GM23338 (cell line): Measurements from ENCODE around the gene GRID1. TPM values are rescaled to one million over a fixed set of nuclear protein-coding genes. Genes with fewer than 3 reads are reported as not detected.

Experiments
- ATAC-seq: fragments of 200-7000 bp; cut with Tn5 transposase; 3 replicates; pipeline ENCODE4 v1.9.1; 2020
- DNase-seq: peaks from one replicate; pipeline ENCODE4 v3.0.0-alpha.2; 2015; ENCODE audit warnings: low spot score
- H2AFZ ChIP-seq: fragments of 200-600 bp; sonication (generic); 2 replicates; pipeline ENCODE4 v1.8.0; 2016; ENCODE audit warnings: antibody characterized with exemption, mild to moderate bottlenecking, moderate library complexity
- H3F3A ChIP-seq: fragments of 200-600 bp; sonication (generic); replicated peaks from 2 replicates; pipeline ENCODE4 v1.8.0; 2017; ENCODE audit warnings: antibody characterized with exemption, mixed run types, low read depth
- H3K27ac ChIP-seq: fragments of 200-600 bp; sonication (generic); 2 replicates; pipeline ENCODE4 v1.6.1; 2016; ENCODE audit warnings: low read depth
- H3K27me3 ChIP-seq: fragments of 200-600 bp; sonication (generic); 2 replicates; pipeline ENCODE4 v1.8.0; 2016; ENCODE audit warnings: mild to moderate bottlenecking, mixed run types, moderate library complexity; ENCODE audit not compliant: insufficient read depth
- H3K36me3 ChIP-seq: fragments of 200-600 bp; sonication (generic); 2 replicates; pipeline ENCODE4 v1.8.0; 2016; ENCODE audit warnings: mild to moderate bottlenecking; ENCODE audit not compliant: insufficient read depth
- H3K4me1 ChIP-seq: fragments of 200-600 bp; sonication (generic); 2 replicates; pipeline ENCODE4 v1.8.0; 2016; ENCODE audit warnings: mild to moderate bottlenecking, moderate library complexity; ENCODE audit not compliant: insufficient read depth
- H3K4me2 ChIP-seq: fragments of 200-600 bp; sonication (generic); 2 replicates; pipeline ENCODE4 v1.7.1; 2017; ENCODE audit warnings: mixed run types
- H3K4me3 ChIP-seq: fragments of 200-600 bp; sonication (generic); 2 replicates; pipeline ENCODE4 v1.6.1; 2016; ENCODE audit warnings: mixed run types
- H3K79me2 ChIP-seq: fragments of 200-600 bp; sonication (generic); replicated peaks from 2 replicates; pipeline ENCODE4 v1.8.0; 2017; ENCODE audit warnings: mild to moderate bottlenecking; ENCODE audit not compliant: insufficient read depth
- H3K9me2 ChIP-seq: fragments of 200-600 bp; sonication (generic); 2 replicates; pipeline ENCODE4 v1.8.0; 2017; ENCODE audit not compliant: insufficient read depth
- H4K20me1 ChIP-seq: fragments of 200-600 bp; sonication (generic); replicated peaks from 2 replicates; pipeline ENCODE4 v1.8.0; 2017; ENCODE audit warnings: mild to moderate bottlenecking; ENCODE audit not compliant: insufficient read depth
- H3K27ac Mint-ChIP-seq: 2 replicates; pipeline ENCODE4 v1.8.0; 2020; ENCODE audit warnings: inconsistent platforms, mild to moderate bottlenecking, moderate library complexity, mixed read lengths
- H3K27me3 Mint-ChIP-seq: 3 replicates; pipeline ENCODE4 v1.8.0; 2022; ENCODE audit warnings: low read depth, mild to moderate bottlenecking, moderate library complexity, mixed read lengths, inconsistent platforms; ENCODE audit not compliant: insufficient read depth, poor library complexity
- H3K36me3 Mint-ChIP-seq: 3 replicates; pipeline ENCODE4 v1.8.0; 2021; ENCODE audit warnings: low read depth, mild to moderate bottlenecking, inconsistent platforms, moderate library complexity, mixed read lengths
- H3K4me1 Mint-ChIP-seq: 3 replicates; pipeline ENCODE4 v1.8.0; 2020; ENCODE audit warnings: mild to moderate bottlenecking, inconsistent platforms, mixed read lengths
- H3K4me3 Mint-ChIP-seq: 3 replicates; pipeline ENCODE4 v1.8.0; 2021; ENCODE audit warnings: moderate library complexity, mild to moderate bottlenecking, inconsistent platforms, mixed read lengths
- H3K9me3 Mint-ChIP-seq: 3 replicates; pipeline ENCODE4 v1.8.0; 2020; ENCODE audit warnings: moderate library complexity, mild to moderate bottlenecking, inconsistent platforms, mixed read lengths
- CREB1 ChIP-seq: fragments of 250-450 bp; sonication (Bioruptor Pico); IDR thresholded peaks from 2 replicates; pipeline ENCODE4 v1.5.0; 2020; ENCODE audit warnings: low read depth, mild to moderate bottlenecking, moderate library complexity
- EZH2 ChIP-seq: fragments of 200-600 bp; sonication (generic); IDR thresholded peaks from one replicate; pipeline ENCODE4 v1.8.0; 2017; ENCODE audit warnings: antibody characterized with exemption, mild to moderate bottlenecking, low read depth; ENCODE audit not compliant: unreplicated experiment
- EZH2phosphoT487 ChIP-seq: fragments of 200-600 bp; sonication (generic); IDR thresholded peaks from one replicate; pipeline ENCODE4 v1.8.1; 2018; ENCODE audit warnings: antibody characterized with exemption; ENCODE audit not compliant: unreplicated experiment
- JUNB ChIP-seq: IDR thresholded peaks from one replicate; pipeline ENCODE4 v1.6.1; 2016; ENCODE audit warnings: antibody characterized with exemption; ENCODE audit not compliant: unreplicated experiment
- NANOG ChIP-seq: IDR thresholded peaks from 2 replicates; pipeline ENCODE4 v1.6.1; 2016; ENCODE audit warnings: antibody characterized with exemption, borderline replicate concordance
- POLR2AphosphoS5 ChIP-seq: IDR thresholded peaks from 2 replicates; pipeline ENCODE4 v1.6.1; 2016; ENCODE audit warnings: antibody characterized with exemption, low read depth
- STAT1 ChIP-seq: IDR thresholded peaks from one replicate; pipeline ENCODE4 v1.6.1; 2016; ENCODE audit warnings: antibody characterized with exemption; ENCODE audit not compliant: unreplicated experiment
- ZNF114 ChIP-seq: fragments of 250-450 bp; sonication (Bioruptor Pico); IDR thresholded peaks from 2 replicates; pipeline ENCODE4 v1.5.0; 2020; ENCODE audit warnings: mild to moderate bottlenecking, moderate library complexity
- ZNF331 ChIP-seq: fragments of 250-450 bp; sonication (Bioruptor Pico); IDR thresholded peaks from 2 replicates; pipeline ENCODE4 v1.5.0; 2020; ENCODE audit warnings: low read depth, mild to moderate bottlenecking, moderate library complexity
- polyA plus RNA-seq: library from polyadenylated mRNA; unstranded; fragments of >200 nt; fragmentation: Nextera tagmentation; extraction: Ambion mirVana; gene quantifications from 2 replicates; pipeline ENCODE4 v1.2.1, GENCODE V29; 2016
- total RNA-seq: library from RNA; depleted of rRNA; stranded (reverse); fragments of >200 nt; shearing (Covaris generic); gene quantifications from 2 replicates; pipeline ENCODE4 v1.2.3, GENCODE V29; 2014
- TF ChIP-seq, protein P1 (sequence below), 2 experiments: fragments of 200-600 bp in 1 of 2; sonication (generic) in 1 of 2; conservative IDR thresholded peaks; 2 replicates each; pipeline versions ENCODE4 v1.5.1 to v1.6.1; 2016 to 2017; ENCODE audit warnings: antibody characterized with exemption in 2 of 2, low read depth in 2 of 2, mild to moderate bottlenecking in 2 of 2, moderate library complexity in 1 of 2
- TF ChIP-seq, protein P2 (sequence below): fragments of 250-450 bp; sonication (Bioruptor Pico); IDR thresholded peaks from 2 replicates; pipeline ENCODE4 v1.5.0; 2020; ENCODE audit warnings: mild to moderate bottlenecking, moderate library complexity
- TF ChIP-seq, protein P3 (sequence below): IDR thresholded peaks from 2 replicates; pipeline ENCODE4 v1.6.1; 2016; ENCODE audit warnings: antibody characterized with exemption
- TF ChIP-seq, protein P4 (sequence below): IDR thresholded peaks from one replicate; pipeline ENCODE4 v1.6.1; 2018; ENCODE audit warnings: antibody characterized with exemption; ENCODE audit not compliant: unreplicated experiment

The GRID1 gene
- total and polyA plus RNA-seq, 2 experiments from 2014 or later = 0.14 to 0.15 TPM

DNA sequence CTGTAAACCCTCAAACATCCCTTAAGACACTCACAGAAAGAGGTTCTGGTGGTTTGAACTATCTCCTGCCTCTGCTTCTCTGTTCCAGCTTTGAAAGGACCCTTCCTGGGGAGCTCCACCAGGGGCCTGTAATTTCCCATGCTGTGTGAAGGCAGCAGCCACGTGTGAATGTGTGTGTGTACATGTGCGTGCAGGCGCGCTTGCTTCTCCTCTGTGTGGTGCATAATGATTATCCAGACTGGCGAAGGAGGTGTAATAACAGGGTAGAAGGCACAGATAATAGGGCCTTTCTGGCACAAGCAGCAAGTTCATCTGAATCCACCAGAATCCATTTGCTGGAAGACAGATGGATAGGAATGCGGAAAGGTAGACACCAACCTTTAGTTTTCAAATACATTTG is 466.5 kb downstream of the GRID1 start:
- Mint-ChIP-seq H3K9me3 (peaks cover 37% of the 10 kb centered on the region), H3K4me3 (no peak overlapping the region), H3K27ac (no peak overlapping the region), H3K27me3 (peaks cover 1% of the 10 kb centered on the region), H3K36me3 (peaks cover 2% of the 10 kb centered on the region; the same call in 1 of the 3 replicates), H3K4me1 (no peaks in the 10 kb centered on the region)
- H3K36me3 ChIP-seq = no peaks in the 10 kb centered on the region
- no peaks in the 10 kb centered on the region for H3K79me2 ChIP-seq
- no peaks in the 10 kb centered on the region for H3K27me3 ChIP-seq
- DNase-seq (no peak), ATAC-seq (no peak)
- no peaks in the 10 kb centered on the region for H3K9me2 ChIP-seq
- no peak overlapping the region for H3K4me3 ChIP-seq
- TF ChIP-seq POLR2AphosphoS5 (no peak), EZH2phosphoT487 (no peak), STAT1 (no peak), EZH2 (no peak), CREB1 (CRISPR knock-in tag) (no peak), ZNF331 (CRISPR knock-in tag) (no peak), JUNB (no peak), NANOG (no peak), ZNF114 (CRISPR knock-in tag) (no peak)
- TF ChIP-seq, protein P1, sequence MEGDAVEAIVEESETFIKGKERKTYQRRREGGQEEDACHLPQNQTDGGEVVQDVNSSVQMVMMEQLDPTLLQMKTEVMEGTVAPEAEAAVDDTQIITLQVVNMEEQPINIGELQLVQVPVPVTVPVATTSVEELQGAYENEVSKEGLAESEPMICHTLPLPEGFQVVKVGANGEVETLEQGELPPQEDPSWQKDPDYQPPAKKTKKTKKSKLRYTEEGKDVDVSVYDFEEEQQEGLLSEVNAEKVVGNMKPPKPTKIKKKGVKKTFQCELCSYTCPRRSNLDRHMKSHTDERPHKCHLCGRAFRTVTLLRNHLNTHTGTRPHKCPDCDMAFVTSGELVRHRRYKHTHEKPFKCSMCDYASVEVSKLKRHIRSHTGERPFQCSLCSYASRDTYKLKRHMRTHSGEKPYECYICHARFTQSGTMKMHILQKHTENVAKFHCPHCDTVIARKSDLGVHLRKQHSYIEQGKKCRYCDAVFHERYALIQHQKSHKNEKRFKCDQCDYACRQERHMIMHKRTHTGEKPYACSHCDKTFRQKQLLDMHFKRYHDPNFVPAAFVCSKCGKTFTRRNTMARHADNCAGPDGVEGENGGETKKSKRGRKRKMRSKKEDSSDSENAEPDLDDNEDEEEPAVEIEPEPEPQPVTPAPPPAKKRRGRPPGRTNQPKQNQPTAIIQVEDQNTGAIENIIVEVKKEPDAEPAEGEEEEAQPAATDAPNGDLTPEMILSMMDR (conservative IDR thresholded peaks at IDR 0.05; ENCODE audit: low read depth in 2 of 2) = no peak
- TF ChIP-seq, protein P2, sequence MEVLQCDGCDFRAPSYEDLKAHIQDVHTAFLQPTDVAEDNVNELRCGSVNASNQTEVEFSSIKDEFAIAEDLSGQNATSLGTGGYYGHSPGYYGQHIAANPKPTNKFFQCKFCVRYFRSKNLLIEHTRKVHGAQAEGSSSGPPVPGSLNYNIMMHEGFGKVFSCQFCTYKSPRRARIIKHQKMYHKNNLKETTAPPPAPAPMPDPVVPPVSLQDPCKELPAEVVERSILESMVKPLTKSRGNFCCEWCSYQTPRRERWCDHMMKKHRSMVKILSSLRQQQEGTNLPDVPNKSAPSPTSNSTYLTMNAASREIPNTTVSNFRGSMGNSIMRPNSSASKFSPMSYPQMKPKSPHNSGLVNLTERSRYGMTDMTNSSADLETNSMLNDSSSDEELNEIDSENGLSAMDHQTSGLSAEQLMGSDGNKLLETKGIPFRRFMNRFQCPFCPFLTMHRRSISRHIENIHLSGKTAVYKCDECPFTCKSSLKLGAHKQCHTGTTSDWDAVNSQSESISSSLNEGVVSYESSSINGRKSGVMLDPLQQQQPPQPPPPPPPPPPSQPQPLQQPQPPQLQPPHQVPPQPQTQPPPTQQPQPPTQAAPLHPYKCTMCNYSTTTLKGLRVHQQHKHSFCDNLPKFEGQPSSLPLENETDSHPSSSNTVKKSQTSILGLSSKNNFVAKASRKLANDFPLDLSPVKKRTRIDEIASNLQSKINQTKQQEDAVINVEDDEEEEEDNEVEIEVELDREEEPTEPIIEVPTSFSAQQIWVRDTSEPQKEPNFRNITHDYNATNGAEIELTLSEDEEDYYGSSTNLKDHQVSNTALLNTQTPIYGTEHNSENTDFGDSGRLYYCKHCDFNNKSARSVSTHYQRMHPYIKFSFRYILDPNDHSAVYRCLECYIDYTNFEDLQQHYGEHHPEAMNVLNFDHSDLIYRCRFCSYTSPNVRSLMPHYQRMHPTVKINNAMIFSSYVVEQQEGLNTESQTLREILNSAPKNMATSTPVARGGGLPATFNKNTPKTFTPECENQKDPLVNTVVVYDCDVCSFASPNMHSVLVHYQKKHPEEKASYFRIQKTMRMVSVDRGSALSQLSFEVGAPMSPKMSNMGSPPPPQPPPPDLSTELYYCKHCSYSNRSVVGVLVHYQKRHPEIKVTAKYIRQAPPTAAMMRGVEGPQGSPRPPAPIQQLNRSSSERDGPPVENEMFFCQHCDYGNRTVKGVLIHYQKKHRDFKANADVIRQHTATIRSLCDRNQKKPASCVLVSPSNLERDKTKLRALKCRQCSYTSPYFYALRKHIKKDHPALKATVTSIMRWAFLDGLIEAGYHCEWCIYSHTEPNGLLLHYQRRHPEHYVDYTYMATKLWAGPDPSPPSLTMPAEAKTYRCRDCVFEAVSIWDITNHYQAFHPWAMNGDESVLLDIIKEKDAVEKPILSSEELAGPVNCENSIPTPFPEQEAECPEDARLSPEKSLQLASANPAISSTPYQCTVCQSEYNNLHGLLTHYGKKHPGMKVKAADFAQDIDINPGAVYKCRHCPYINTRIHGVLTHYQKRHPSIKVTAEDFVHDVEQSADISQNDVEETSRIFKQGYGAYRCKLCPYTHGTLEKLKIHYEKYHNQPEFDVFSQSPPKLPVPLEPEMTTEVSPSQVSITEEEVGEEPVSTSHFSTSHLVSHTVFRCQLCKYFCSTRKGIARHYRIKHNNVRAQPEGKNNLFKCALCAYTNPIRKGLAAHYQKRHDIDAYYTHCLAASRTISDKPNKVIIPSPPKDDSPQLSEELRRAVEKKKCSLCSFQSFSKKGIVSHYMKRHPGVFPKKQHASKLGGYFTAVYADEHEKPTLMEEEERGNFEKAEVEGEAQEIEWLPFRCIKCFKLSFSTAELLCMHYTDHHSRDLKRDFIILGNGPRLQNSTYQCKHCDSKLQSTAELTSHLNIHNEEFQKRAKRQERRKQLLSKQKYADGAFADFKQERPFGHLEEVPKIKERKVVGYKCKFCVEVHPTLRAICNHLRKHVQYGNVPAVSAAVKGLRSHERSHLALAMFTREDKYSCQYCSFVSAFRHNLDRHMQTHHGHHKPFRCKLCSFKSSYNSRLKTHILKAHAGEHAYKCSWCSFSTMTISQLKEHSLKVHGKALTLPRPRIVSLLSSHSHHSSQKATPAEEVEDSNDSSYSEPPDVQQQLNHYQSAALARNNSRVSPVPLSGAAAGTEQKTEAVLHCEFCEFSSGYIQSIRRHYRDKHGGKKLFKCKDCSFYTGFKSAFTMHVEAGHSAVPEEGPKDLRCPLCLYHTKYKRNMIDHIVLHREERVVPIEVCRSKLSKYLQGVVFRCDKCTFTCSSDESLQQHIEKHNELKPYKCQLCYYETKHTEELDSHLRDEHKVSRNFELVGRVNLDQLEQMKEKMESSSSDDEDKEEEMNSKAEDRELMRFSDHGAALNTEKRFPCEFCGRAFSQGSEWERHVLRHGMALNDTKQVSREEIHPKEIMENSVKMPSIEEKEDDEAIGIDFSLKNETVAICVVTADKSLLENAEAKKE (CRISPR knock-in tag) = no peak
- TF ChIP-seq, protein P3, sequence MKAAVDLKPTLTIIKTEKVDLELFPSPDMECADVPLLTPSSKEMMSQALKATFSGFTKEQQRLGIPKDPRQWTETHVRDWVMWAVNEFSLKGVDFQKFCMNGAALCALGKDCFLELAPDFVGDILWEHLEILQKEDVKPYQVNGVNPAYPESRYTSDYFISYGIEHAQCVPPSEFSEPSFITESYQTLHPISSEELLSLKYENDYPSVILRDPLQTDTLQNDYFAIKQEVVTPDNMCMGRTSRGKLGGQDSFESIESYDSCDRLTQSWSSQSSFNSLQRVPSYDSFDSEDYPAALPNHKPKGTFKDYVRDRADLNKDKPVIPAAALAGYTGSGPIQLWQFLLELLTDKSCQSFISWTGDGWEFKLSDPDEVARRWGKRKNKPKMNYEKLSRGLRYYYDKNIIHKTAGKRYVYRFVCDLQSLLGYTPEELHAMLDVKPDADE = no peak
- TF ChIP-seq, protein P4, sequence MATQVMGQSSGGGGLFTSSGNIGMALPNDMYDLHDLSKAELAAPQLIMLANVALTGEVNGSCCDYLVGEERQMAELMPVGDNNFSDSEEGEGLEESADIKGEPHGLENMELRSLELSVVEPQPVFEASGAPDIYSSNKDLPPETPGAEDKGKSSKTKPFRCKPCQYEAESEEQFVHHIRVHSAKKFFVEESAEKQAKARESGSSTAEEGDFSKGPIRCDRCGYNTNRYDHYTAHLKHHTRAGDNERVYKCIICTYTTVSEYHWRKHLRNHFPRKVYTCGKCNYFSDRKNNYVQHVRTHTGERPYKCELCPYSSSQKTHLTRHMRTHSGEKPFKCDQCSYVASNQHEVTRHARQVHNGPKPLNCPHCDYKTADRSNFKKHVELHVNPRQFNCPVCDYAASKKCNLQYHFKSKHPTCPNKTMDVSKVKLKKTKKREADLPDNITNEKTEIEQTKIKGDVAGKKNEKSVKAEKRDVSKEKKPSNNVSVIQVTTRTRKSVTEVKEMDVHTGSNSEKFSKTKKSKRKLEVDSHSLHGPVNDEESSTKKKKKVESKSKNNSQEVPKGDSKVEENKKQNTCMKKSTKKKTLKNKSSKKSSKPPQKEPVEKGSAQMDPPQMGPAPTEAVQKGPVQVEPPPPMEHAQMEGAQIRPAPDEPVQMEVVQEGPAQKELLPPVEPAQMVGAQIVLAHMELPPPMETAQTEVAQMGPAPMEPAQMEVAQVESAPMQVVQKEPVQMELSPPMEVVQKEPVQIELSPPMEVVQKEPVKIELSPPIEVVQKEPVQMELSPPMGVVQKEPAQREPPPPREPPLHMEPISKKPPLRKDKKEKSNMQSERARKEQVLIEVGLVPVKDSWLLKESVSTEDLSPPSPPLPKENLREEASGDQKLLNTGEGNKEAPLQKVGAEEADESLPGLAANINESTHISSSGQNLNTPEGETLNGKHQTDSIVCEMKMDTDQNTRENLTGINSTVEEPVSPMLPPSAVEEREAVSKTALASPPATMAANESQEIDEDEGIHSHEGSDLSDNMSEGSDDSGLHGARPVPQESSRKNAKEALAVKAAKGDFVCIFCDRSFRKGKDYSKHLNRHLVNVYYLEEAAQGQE = no peak
- no peaks in the 10 kb centered on the region for H4K20me1 ChIP-seq
- H3K4me1 ChIP-seq = no peaks in the 10 kb centered on the region
- H3F3A ChIP-seq = no peaks in the 10 kb centered on the region
- H3K27ac ChIP-seq = no peak overlapping the region
- H2AFZ ChIP-seq = no peak overlapping the region
- no peak overlapping the region for H3K4me2 ChIP-seq
